Measurements from ENCODE around the gene CAP1. TPM values are rescaled to one million over a fixed set of nuclear protein-coding genes. Genes with fewer than 3 reads are reported as not detected.

CAP1 gene
- total RNA-seq, 3 donors from 2014 or later: 357 to 488 (median 444) TPM

GRCh38 chr1:40067023-40067422, 26.5 kb downstream of the CAP1 start:
- no peak for ATAC-seq
- no peaks in the 10 kb centered on the region for H3K9me3 ChIP-seq
- intact Hi-C loops (cut with DNase I, micrococcal nuclease): no loop called here
- no peaks in the 10 kb centered on the region for H3K4me1 ChIP-seq (ENCODE audit: low read depth)
- DNase-seq: no peak
- peaks cover 19% of the 10 kb centered on the region for H3K36me3 ChIP-seq (ENCODE audit: low read depth)
- no peak for TF ChIP-seq CTCF (IDR thresholded peaks at IDR 0.05)
- H3K4me3 ChIP-seq: no peak overlapping the region

GRCh38 chr1:40067851-40068250, 27.3 kb downstream of the CAP1 start:
- DNase-seq: no peak
- no peaks in the 10 kb centered on the region for H3K4me1 ChIP-seq (ENCODE audit: low read depth)
- H3K36me3 ChIP-seq (ENCODE audit: low read depth): peaks cover 21% of the 10 kb centered on the region
- no peak overlapping the region for H3K4me3 ChIP-seq
- intact Hi-C loops (cut with DNase I, micrococcal nuclease): no loop called here
- no peak for ATAC-seq
- no peak for TF ChIP-seq CTCF (IDR thresholded peaks at IDR 0.05)
- no peaks in the 10 kb centered on the region for H3K9me3 ChIP-seq

- H3K4me3 ChIP-seq: no peak overlapping the region
- ATAC-seq (no peak), DNase-seq (no peak)
- H3K4me1 ChIP-seq (ENCODE audit: low read depth): no peaks in the 10 kb centered on the region
- peaks cover 21% of the 10 kb centered on the region for H3K36me3 ChIP-seq (ENCODE audit: low read depth)
- intact Hi-C loops (cut with DNase I, micrococcal nuclease): no loop called here
- TF ChIP-seq CTCF (IDR thresholded peaks at IDR 0.05): no peak
- H3K9me3 ChIP-seq: no peaks in the 10 kb centered on the region
Observed at GRCh38 chr1:40072142-40072541, 31.6 kb downstream of the CAP1 start.

- intact Hi-C loops (cut with DNase I, micrococcal nuclease): no loop called here
- DNase-seq (no peak), ATAC-seq (no peak)
- Histone ChIP-seq H3K9me3 (no peaks in the 10 kb centered on the region), H3K36me3 (ENCODE audit: low read depth) (peaks cover 16% of the 10 kb centered on the region), H3K4me3 (no peak overlapping the region), H3K4me1 (ENCODE audit: low read depth) (no peaks in the 10 kb centered on the region)
- TF ChIP-seq CTCF (IDR thresholded peaks at IDR 0.05): no peak
Observed at GRCh38 chr1:40073062-40073461, 32.5 kb downstream of the CAP1 start.

GRCh38 chr1:40075266-40075665, 34.7 kb downstream of the CAP1 start:
- TF ChIP-seq CTCF (IDR thresholded peaks at IDR 0.05): no peak
- Histone ChIP-seq H3K9me3 (no peaks in the 10 kb centered on the region), H3K4me3 (no peak overlapping the region), H3K36me3 (ENCODE audit: low read depth) (peaks cover 16% of the 10 kb centered on the region), H3K4me1 (ENCODE audit: low read depth) (no peaks in the 10 kb centered on the region)
- intact Hi-C loops (cut with DNase I, micrococcal nuclease): no loop called here
- ATAC-seq: no peak
- no peak for DNase-seq

- intact Hi-C loops (cut with DNase I, micrococcal nuclease): no loop called here
- Histone ChIP-seq H3K9me3 (no peaks in the 10 kb centered on the region), H3K4me1 (ENCODE audit: low read depth) (no peaks in the 10 kb centered on the region), H3K4me3 (no peak overlapping the region), H3K36me3 (ENCODE audit: low read depth) (peaks cover 4% of the 10 kb centered on the region)
- peak; percentile 51 for ATAC-seq
- no peak for TF ChIP-seq CTCF (IDR thresholded peaks at IDR 0.05)
- no peak for DNase-seq
Observed at GRCh38 chr1:40076895-40077312, 36.4 kb downstream of the CAP1 start.

Measured in mucosa of descending colon (tissue), 3 donors.